ENCODE data around the gene RIOX2.

The RIOX2 gene

GRCh38 chr3:97990624-97991292, 18.5 kb upstream of the RIOX2 start:
- no peak for DNase-seq (ENCODE audit: low read depth, low spot score)

- no peak for DNase-seq (ENCODE audit: low read depth, low spot score)
These were observed 16.7 kb upstream of the RIOX2 start for GRCh38 chr3:97988784-97989568.

- no peak for DNase-seq (ENCODE audit: low read depth, low spot score)
These were observed 15.1 kb upstream of the RIOX2 start for GRCh38 chr3:97987306-97987705.

- no peak for DNase-seq (ENCODE audit: low read depth, low spot score)
These were observed 11.8 kb upstream of the RIOX2 start for GRCh38 chr3:97983933-97984491.

GRCh38 chr3:97981886-97982285, 9.7 kb upstream of the RIOX2 start:
- DNase-seq (ENCODE audit: low read depth, low spot score), result no peak

GRCh38 chr3:97979610-97980009, 7.4 kb upstream of the RIOX2 start:
- DNase-seq (ENCODE audit: low read depth, low spot score), result no peak

GRCh38 chr3:97975466-97975865, 3.2 kb upstream of the RIOX2 start:
- no peak for DNase-seq (ENCODE audit: low read depth, low spot score)

GRCh38 chr3:97974996-97975395, 2.8 kb upstream of the RIOX2 start:
- no peak for DNase-seq (ENCODE audit: low read depth, low spot score)

GRCh38 chr3:97972976-97973375, 745 bp upstream of the RIOX2 start:
- no peak for DNase-seq (ENCODE audit: low read depth, low spot score)

- DNase-seq (ENCODE audit: low read depth, low spot score), result no peak
These were observed 1.1 kb downstream of the RIOX2 start for GRCh38 chr3:97970956-97971620.

GRCh38 chr3:97970156-97970555, 2.1 kb downstream of the RIOX2 start:
- DNase-seq (ENCODE audit: low read depth, low spot score), result no peak

- DNase-seq (ENCODE audit: low read depth, low spot score), result no peak
These were observed 2.7 kb downstream of the RIOX2 start for GRCh38 chr3:97969541-97969940.

- no peak for DNase-seq (ENCODE audit: low read depth, low spot score)
These were observed 3.9 kb downstream of the RIOX2 start for GRCh38 chr3:97968376-97968775.

GRCh38 chr3:97967966-97968365, 4.3 kb downstream of the RIOX2 start:
- no peak for DNase-seq (ENCODE audit: low read depth, low spot score)

GRCh38 chr3:97960993-97961766, 11.1 kb downstream of the RIOX2 start:
- no peak for DNase-seq (ENCODE audit: low read depth, low spot score)

- no peak for DNase-seq (ENCODE audit: low read depth, low spot score)
These were observed 11.7 kb downstream of the RIOX2 start for GRCh38 chr3:97960551-97960950.

- no peak for DNase-seq (ENCODE audit: low read depth, low spot score)
These were observed 12.4 kb downstream of the RIOX2 start for GRCh38 chr3:97959872-97960271.

GRCh38 chr3:97958796-97959195, 13.4 kb downstream of the RIOX2 start:
- DNase-seq (ENCODE audit: low read depth, low spot score), result no peak

GRCh38 chr3:97958396-97958795, 13.8 kb downstream of the RIOX2 start:
- DNase-seq (ENCODE audit: low read depth, low spot score), result no peak

- no peak for DNase-seq (ENCODE audit: low read depth, low spot score)
These were observed 14.5 kb downstream of the RIOX2 start for GRCh38 chr3:97957617-97958311.

GRCh38 chr3:97956051-97956450, 16.2 kb downstream of the RIOX2 start:
- DNase-seq (ENCODE audit: low read depth, low spot score), result no peak

Measured in activated CD4-positive, CD25-positive, alpha-beta regulatory T cell treated with anti-CD3 and anti-CD28 coated beads, Interleukin-2, amount 50 U/mL, for 16 hours (primary cell).